T-cell (primary cell): Measurements from ENCODE around the gene DAAM1. TPM values are rescaled to one million over a fixed set of nuclear protein-coding genes. Genes with fewer than 3 reads are reported as not detected.

Source experiments
- ATAC-seq, 4 experiments: fragments of 200-7000 bp in 3 of 4; fragments of 150-1000 bp in 1 of 4; cut with Tn5 transposase; replicated peaks in 1 of 4; 1 replicate in 3 of 4; 2 replicates in 1 of 4; pipeline ENCODE4 v1.10.0; 2021; ENCODE audit warnings: moderate library complexity in 3 of 4, mild to moderate bottlenecking in 2 of 4, moderate number of reproducible peaks in 1 of 4
- CTCF ChIA-PET, 2 donors: fragments of 300-600 bp; sonication (Branson Sonifier 250); formaldehyde crosslinking; loops; one replicate each; lab custom pipeline; 2022; ENCODE audit warnings: antibody characterized with exemption in 2 of 2; lab: Charles Lee
- POLR2A ChIA-PET, 2 donors: fragments of 300-600 bp; sonication (Branson Sonifier 250); formaldehyde crosslinking; loops; one replicate each; lab custom pipeline; 2022; ENCODE audit warnings: antibody characterized with exemption in 2 of 2; lab: Charles Lee
- DNase-seq, 35 experiments: peaks; one replicate each; pipeline versions ENCODE4 v3.0.0 to v3.0.0-alpha.2; 2013 to 2023
- H3K27ac ChIP-seq: one replicate; pipeline ENCODE4 v1.5.1; 2013; ENCODE audit warnings: low read length
- H3K27me3 ChIP-seq, 2 experiments: replicated peaks in 1 of 2; 1 replicate in 1 of 2; 2 replicates in 1 of 2; pipeline versions ENCODE4 v1.6.1 to v1.7.0; 2013; ENCODE audit warnings: low read length in 1 of 2, mixed read lengths in 1 of 2; ENCODE audit not compliant: control insufficient read depth in 2 of 2, insufficient read depth in 2 of 2; ENCODE audit errors: extremely low read depth in 1 of 2
- H3K36me3 ChIP-seq, 2 donors: 1 replicate in 1 of 2; 2 replicates in 1 of 2; pipeline versions ENCODE4 v1.6.1 to v1.7.0; 2013; ENCODE audit warnings: low read length in 1 of 2; ENCODE audit not compliant: control insufficient read depth in 2 of 2, insufficient read depth in 1 of 2; ENCODE audit errors: extremely low read depth in 1 of 2
- H3K4me1 ChIP-seq, 2 experiments: 1 replicate in 1 of 2; 2 replicates in 1 of 2; pipeline versions ENCODE4 v1.6.1 to v1.7.0; 2013; ENCODE audit warnings: low read length in 2 of 2, mixed read lengths in 1 of 2; ENCODE audit not compliant: insufficient read depth in 2 of 2, control insufficient read depth in 1 of 2; ENCODE audit errors: extremely low read depth in 1 of 2
- H3K4me3 ChIP-seq, 2 donors: 1 replicate in 1 of 2; 2 replicates in 1 of 2; pipeline versions ENCODE4 v1.5.1 to v1.7.0; 2013; ENCODE audit warnings: mild to moderate bottlenecking in 2 of 2, low read length in 1 of 2, moderate library complexity in 1 of 2; ENCODE audit not compliant: control insufficient read depth in 1 of 2; ENCODE audit errors: extremely low read depth in 1 of 2
- H3K9me3 ChIP-seq: 2 replicates; pipeline ENCODE4 v1.7.0; 2013
- H3K27ac Mint-ChIP-seq, 2 donors: one replicate each; pipeline ENCODE4 v1.8.0; 2020 to 2021; ENCODE audit warnings: mild to moderate bottlenecking in 2 of 2, mixed read lengths in 2 of 2
- H3K27me3 Mint-ChIP-seq, 2 donors: one replicate each; pipeline ENCODE4 v1.8.0; 2021 to 2022; ENCODE audit warnings: mixed read lengths in 2 of 2
- H3K36me3 Mint-ChIP-seq: one replicate; pipeline ENCODE4 v1.8.0; 2021; ENCODE audit warnings: mixed read lengths
- H3K4me1 Mint-ChIP-seq, 3 donors: one replicate each; pipeline ENCODE4 v1.8.0; 2020 to 2022; ENCODE audit warnings: mixed read lengths in 3 of 3, mild to moderate bottlenecking in 1 of 3
- H3K4me3 Mint-ChIP-seq, 3 donors: one replicate each; pipeline ENCODE4 v1.8.0; 2020 to 2022; ENCODE audit warnings: mild to moderate bottlenecking in 3 of 3, mixed read lengths in 3 of 3, moderate library complexity in 3 of 3
- H3K9me3 Mint-ChIP-seq, 3 donors: one replicate each; pipeline ENCODE4 v1.8.0; 2020 to 2022; ENCODE audit warnings: mixed read lengths in 3 of 3
- WGBS: methylation state at CpG from one replicate; pipeline ENCODE4 v1.1.5; 2013; ENCODE audit warnings: missing lambda C conversion rate; ENCODE audit not compliant: insufficient coverage; 5-methylcytosine and 5-hydroxymethylcytosine counted together
- total RNA-seq, 35 experiments: library from RNA in 6 of 35; stranded (reverse) in 6 of 35; fragments of 120-200 nt in 1 of 35; gene quantifications; one replicate each; pipeline versions ENCODE4 v1.2.1 to v1.2.4 and lab custom pipeline; 2013 to 2026

The DAAM1 gene
- total RNA-seq, 5 donors from 2014 or later (not counting 1 experiment from before 2014, with no cell fraction given): 9.6 to 25.3 (median 23.9) TPM

- no peak overlapping the region for H3K4me3 ChIP-seq
- H3K27ac ChIP-seq: no peak overlapping the region
- no peaks in the 10 kb centered on the region for H3K36me3 ChIP-seq
- Mint-ChIP-seq H3K9me3 (no peaks in the 10 kb centered on the region), H3K4me1 (peaks cover 0 to 28% (median 23%) of the 10 kb centered on the region in 3 donors), H3K27ac (peak overlapping the region in 1 of 2 donors; percentile 12), H3K27me3 (no peaks in the 10 kb centered on the region), H3K36me3 (peaks cover 24% of the 10 kb centered on the region), H3K4me3 (no peak overlapping the region)
- CTCF ChIA-PET: no interaction called here
- ATAC-seq: peak in 3 of 4 experiments; percentile 31 to 73 (median 49)
- no peak for DNase-seq
- no peaks in the 10 kb centered on the region for H3K27me3 ChIP-seq
- H3K4me1 ChIP-seq: no peaks in the 10 kb centered on the region
- POLR2A ChIA-PET: no interaction called here
- H3K9me3 ChIP-seq: no peaks in the 10 kb centered on the region
Observed at GRCh38 chr14:59275668-59276067, 87.2 kb downstream of the DAAM1 start.

GRCh38 chr14:59276235-59276634 lies 87.8 kb downstream of the DAAM1 start:
- Mint-ChIP-seq H3K27ac (no peak overlapping the region), H3K27me3 (no peaks in the 10 kb centered on the region), H3K9me3 (no peaks in the 10 kb centered on the region), H3K36me3 (peaks cover 30% of the 10 kb centered on the region), H3K4me1 (peaks cover 0 to 28% (median 23%) of the 10 kb centered on the region in 3 donors), H3K4me3 (no peak overlapping the region)
- POLR2A ChIA-PET: no interaction called here
- no peaks in the 10 kb centered on the region for H3K9me3 ChIP-seq
- CTCF ChIA-PET: no interaction called here
- H3K4me1 ChIP-seq: no peaks in the 10 kb centered on the region
- DNase-seq (no peak), ATAC-seq (no peak)
- H3K27me3 ChIP-seq: no peaks in the 10 kb centered on the region
- no peak overlapping the region for H3K4me3 ChIP-seq
- H3K27ac ChIP-seq: no peak overlapping the region
- H3K36me3 ChIP-seq: no peaks in the 10 kb centered on the region

- Mint-ChIP-seq H3K9me3 (no peaks in the 10 kb centered on the region), H3K36me3 (peaks cover 37% of the 10 kb centered on the region), H3K27ac (no peak overlapping the region), H3K4me1 (peaks cover 0 to 28% (median 23%) of the 10 kb centered on the region in 3 donors), H3K4me3 (no peak overlapping the region), H3K27me3 (no peaks in the 10 kb centered on the region)
- ChIA-PET CTCF (no interaction called here), POLR2A (no interaction called here)
- Histone ChIP-seq H3K27me3 (no peaks in the 10 kb centered on the region), H3K9me3 (no peaks in the 10 kb centered on the region), H3K27ac (no peak overlapping the region), H3K36me3 (no peaks in the 10 kb centered on the region), H3K4me1 (no peaks in the 10 kb centered on the region), H3K4me3 (no peak overlapping the region)
- ATAC-seq (no peak), DNase-seq (no peak)
- WGBS: no CpG with 5 or more reads among the region's 2 CpGs
Observed at GRCh38 chr14:59277659-59278058, 89.2 kb downstream of the DAAM1 start.

DNA sequence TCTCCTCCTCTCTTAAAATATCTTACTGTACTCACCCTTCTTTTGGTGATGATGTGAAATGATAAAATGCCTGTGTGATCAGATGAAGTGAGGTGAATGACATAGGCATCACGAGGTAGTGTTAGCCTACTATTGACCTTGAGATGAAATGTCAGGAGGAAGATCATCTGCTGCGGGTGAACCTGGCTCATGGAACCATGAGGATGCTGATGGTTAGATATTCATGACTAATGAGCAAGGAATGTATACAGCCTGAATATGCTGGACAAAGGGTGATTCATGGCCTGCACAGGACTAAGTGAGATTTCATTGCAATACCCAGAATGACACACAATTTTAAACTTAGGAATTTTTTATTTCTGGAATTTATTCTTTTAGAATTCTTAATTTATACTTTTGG lies 89.6 kb downstream of the DAAM1 start:
- 83% methylated on average over 1 of the region's 2 CpGs for WGBS
- no peaks in the 10 kb centered on the region for H3K27me3 ChIP-seq
- no peaks in the 10 kb centered on the region for H3K9me3 ChIP-seq
- H3K27ac ChIP-seq: no peak overlapping the region
- H3K4me1 Mint-ChIP-seq: peaks cover 0 to 28% (median 23%) of the 10 kb centered on the region in 3 donors
- H3K9me3 Mint-ChIP-seq: no peaks in the 10 kb centered on the region
- ATAC-seq (no peak), DNase-seq (no peak)
- no peak overlapping the region for H3K4me3 ChIP-seq
- H3K36me3 ChIP-seq: no peaks in the 10 kb centered on the region
- no peak overlapping the region for H3K27ac Mint-ChIP-seq
- no peaks in the 10 kb centered on the region for H3K4me1 ChIP-seq
- peaks cover 37% of the 10 kb centered on the region for H3K36me3 Mint-ChIP-seq
- no peaks in the 10 kb centered on the region for H3K27me3 Mint-ChIP-seq
- no peak overlapping the region for H3K4me3 Mint-ChIP-seq
- ChIA-PET POLR2A (no interaction called here), CTCF (no interaction called here)

DNA sequence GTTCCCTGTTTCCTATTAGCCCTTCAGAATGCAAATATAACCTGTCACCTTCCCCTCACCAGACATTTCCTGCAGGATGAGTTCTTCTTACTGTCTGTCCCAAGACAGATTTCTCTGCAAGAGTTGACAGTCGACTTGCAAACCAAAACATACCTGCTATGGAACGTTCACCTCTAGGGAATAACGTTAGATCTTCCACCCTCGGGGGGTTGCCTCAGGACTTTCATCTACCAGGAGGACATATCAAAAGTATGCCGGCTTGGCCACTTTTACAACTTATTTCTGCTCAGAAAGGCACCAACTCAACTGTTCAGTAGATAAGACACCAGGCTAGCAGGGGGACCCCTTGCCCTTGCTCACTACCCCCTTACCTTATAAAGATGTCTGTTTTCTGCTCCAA lies 92.5 kb downstream of the DAAM1 start:
- peaks cover 10 to 25% (median 15%) of the 10 kb centered on the region in 3 donors for H3K9me3 Mint-ChIP-seq
- no peak overlapping the region for H3K27ac Mint-ChIP-seq
- no peak overlapping the region for H3K4me3 ChIP-seq
- no peaks in the 10 kb centered on the region for H3K36me3 ChIP-seq
- H3K4me1 Mint-ChIP-seq: peaks cover 0 to 7% (median 6%) of the 10 kb centered on the region in 3 donors
- no peaks in the 10 kb centered on the region for H3K27me3 ChIP-seq
- H3K4me3 Mint-ChIP-seq: no peak overlapping the region
- no peaks in the 10 kb centered on the region for H3K4me1 ChIP-seq
- no peak overlapping the region for H3K27ac ChIP-seq
- ATAC-seq (no peak), DNase-seq (no peak)
- no peaks in the 10 kb centered on the region for H3K27me3 Mint-ChIP-seq
- H3K9me3 ChIP-seq: no peaks in the 10 kb centered on the region
- ChIA-PET POLR2A (interaction anchor here in 1 of 2 donors (0.7 kb wide), 1 partner anchor 113 kb away, joined by 9 read pairs; no protein-coding TSS in a partner anchor), CTCF (no interaction called here)
- H3K36me3 Mint-ChIP-seq: peaks cover 49% of the 10 kb centered on the region
- 95% methylated on average over 5 of the region's 5 CpGs for WGBS

DNA sequence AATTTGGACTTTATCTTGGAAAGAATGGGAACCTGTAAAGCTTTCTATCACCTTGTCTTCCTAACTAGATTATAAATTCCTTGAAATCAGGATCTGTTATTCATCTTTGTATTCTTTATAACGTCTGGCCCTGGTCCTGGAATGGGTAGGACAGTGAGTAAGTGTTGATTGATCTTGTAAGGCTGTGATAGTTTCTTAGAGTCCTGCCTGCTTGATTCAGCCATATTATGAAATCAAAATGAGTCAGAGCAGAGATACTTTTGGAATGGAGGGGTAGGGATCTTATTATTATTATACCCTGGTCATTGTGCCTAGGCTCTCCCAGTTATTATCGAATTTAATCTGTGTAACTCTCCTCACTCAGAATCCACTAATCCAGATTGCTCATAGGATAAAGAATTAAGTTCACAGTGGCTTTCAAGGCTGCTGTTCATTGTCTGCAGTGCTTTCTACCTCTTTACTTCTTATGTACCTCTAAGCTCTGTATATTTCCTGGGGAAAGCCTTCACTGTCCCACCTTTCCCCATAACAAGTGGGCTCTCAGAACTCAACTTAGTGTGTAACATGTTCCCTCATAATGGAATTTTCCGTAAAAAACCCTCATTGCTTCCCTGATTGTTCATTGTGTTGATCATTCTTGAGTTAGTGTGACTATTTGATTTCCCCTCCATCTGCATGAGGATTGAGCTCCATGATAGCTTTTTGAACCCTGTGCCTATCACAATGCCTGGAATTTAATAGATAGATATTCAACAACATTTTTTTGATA lies 93.3 kb downstream of the DAAM1 start:
- H3K4me1 Mint-ChIP-seq: no peaks in the 10 kb centered on the region
- Histone ChIP-seq H3K9me3 (no peaks in the 10 kb centered on the region), H3K4me1 (no peaks in the 10 kb centered on the region), H3K4me3 (no peak overlapping the region), H3K36me3 (no peaks in the 10 kb centered on the region), H3K27ac (no peak overlapping the region), H3K27me3 (no peaks in the 10 kb centered on the region)
- WGBS: no CpG with 5 or more reads among the region's 3 CpGs
- DNase-seq (no peak), ATAC-seq (no peak)
- H3K27me3 Mint-ChIP-seq: no peaks in the 10 kb centered on the region
- CTCF ChIA-PET: no interaction called here
- no peak overlapping the region for H3K4me3 Mint-ChIP-seq
- H3K9me3 Mint-ChIP-seq: peaks cover 10 to 32% (median 15%) of the 10 kb centered on the region in 3 donors
- H3K27ac Mint-ChIP-seq: no peak overlapping the region
- POLR2A ChIA-PET: no interaction called here
- peaks cover 49% of the 10 kb centered on the region for H3K36me3 Mint-ChIP-seq
